CD8-positive, alpha-beta memory T cell (primary cell): ENCODE measurements around the gene IRX4. TPM values are rescaled to one million over a fixed set of nuclear protein-coding genes. Genes with fewer than 3 reads are reported as not detected.
"Not testable (repeated sequence)": the region's sequence is repeated elsewhere in the genome, so short reads cannot be mapped to it uniquely, and the experiment has no call there.

Experiments
- CTCF ChIA-PET: fragments of 350-600 bp; sonication (Branson Sonifier 250); formaldehyde crosslinking; loops from one replicate; lab custom pipeline; 2021; ENCODE audit warnings: antibody characterized with exemption; lab: Charles Lee
- POLR2A ChIA-PET: fragments of 350-600 bp; sonication (Branson Sonifier 250); formaldehyde crosslinking; loops from one replicate; lab custom pipeline; 2021; ENCODE audit warnings: antibody characterized with exemption; lab: Charles Lee
- DNase-seq, 5 donors: peaks; one replicate each; pipeline versions ENCODE4 v3.0.0 to v3.0.0-alpha.2; 2020 to 2022; ENCODE audit warnings: mixed read lengths in 1 of 5
- H3K27ac ChIP-seq: one replicate; pipeline ENCODE4 v1.7.0; 2013; ENCODE audit warnings: low read depth, mild to moderate bottlenecking, low read length, moderate library complexity
- H3K27me3 ChIP-seq: 2 replicates; pipeline ENCODE4 v1.7.0; 2013; ENCODE audit warnings: low read length, mild to moderate bottlenecking; ENCODE audit not compliant: insufficient read depth, poor library complexity, severe bottlenecking
- H3K36me3 ChIP-seq: 2 replicates; pipeline ENCODE4 v1.7.0; 2013; ENCODE audit warnings: mild to moderate bottlenecking, low read length, moderate library complexity; ENCODE audit not compliant: insufficient read depth
- H3K4me1 ChIP-seq: 2 replicates; pipeline ENCODE4 v1.7.0; 2013; ENCODE audit warnings: mild to moderate bottlenecking, low read length, moderate library complexity; ENCODE audit not compliant: insufficient read depth
- H3K4me3 ChIP-seq: 2 replicates; pipeline ENCODE4 v1.7.0; 2013; ENCODE audit warnings: mild to moderate bottlenecking, low read length
- H3K9me3 ChIP-seq: 2 replicates; pipeline ENCODE4 v1.7.0; 2013; ENCODE audit warnings: mild to moderate bottlenecking, low read length
- H3K27ac Mint-ChIP-seq, 8 donors: one replicate each; pipeline ENCODE4 v1.8.0; 2020 to 2021; ENCODE audit warnings: mixed read lengths in 8 of 8, mild to moderate bottlenecking in 6 of 8, inconsistent platforms in 3 of 8, moderate library complexity in 3 of 8
- H3K27me3 Mint-ChIP-seq, 2 donors: one replicate each; pipeline ENCODE4 v1.8.0; 2020 to 2021; ENCODE audit warnings: mixed read lengths in 2 of 2, mild to moderate bottlenecking in 1 of 2, moderate library complexity in 1 of 2
- H3K36me3 Mint-ChIP-seq, 3 donors: one replicate each; pipeline ENCODE4 v1.8.0; 2020 to 2021; ENCODE audit warnings: mixed read lengths in 3 of 3, inconsistent platforms in 1 of 3, mild to moderate bottlenecking in 1 of 3
- H3K4me1 Mint-ChIP-seq, 3 donors: one replicate each; pipeline ENCODE4 v1.8.0; 2020 to 2021; ENCODE audit warnings: mixed read lengths in 3 of 3, inconsistent platforms in 1 of 3, mild to moderate bottlenecking in 1 of 3
- H3K4me3 Mint-ChIP-seq, 7 donors: one replicate each; pipeline ENCODE4 v1.8.0; 2020 to 2021; ENCODE audit warnings: mixed read lengths in 7 of 7, mild to moderate bottlenecking in 6 of 7, moderate library complexity in 4 of 7, inconsistent platforms in 2 of 7
- H3K9me3 Mint-ChIP-seq, 5 donors: one replicate each; pipeline ENCODE4 v1.8.0; 2020 to 2022; ENCODE audit warnings: mixed read lengths in 5 of 5, mild to moderate bottlenecking in 3 of 5, moderate library complexity in 2 of 5, inconsistent platforms in 1 of 5
- polyA plus RNA-seq: library from polyadenylated mRNA; unstranded; fragments of 300-500 nt; fragmentation: Illumina TruSeq; gene quantifications from one replicate; pipeline ENCODE4 v1.2.3, GENCODE V29; 2021
- total RNA-seq, 2 experiments: library from RNA; stranded (reverse); gene quantifications; one replicate each; pipeline ENCODE4 v1.2.3, GENCODE V29; 2021

The IRX4 gene
- total and polyA plus RNA-seq, 3 experiments from 2014 or later = not detected

- no peak for DNase-seq
- H3K27ac ChIP-seq = no peak overlapping the region
- Mint-ChIP-seq H3K27ac (no peak overlapping the region), H3K9me3 (peaks cover 0 to 2% (median 0%) of the 10 kb centered on the region in 5 donors), H3K4me3 (no peak overlapping the region), H3K36me3 (no peaks in the 10 kb centered on the region), H3K27me3 (peaks cover 34 to 58% of the 10 kb centered on the region in 2 donors), H3K4me1 (no peaks in the 10 kb centered on the region)
- ChIA-PET POLR2A (no interaction called here), CTCF (no interaction called here)
- no peaks in the 10 kb centered on the region for H3K9me3 ChIP-seq
- peaks cover 23% of the 10 kb centered on the region for H3K27me3 ChIP-seq
- H3K4me1 ChIP-seq = no peaks in the 10 kb centered on the region
- H3K36me3 ChIP-seq = no peaks in the 10 kb centered on the region
- H3K4me3 ChIP-seq = no peak overlapping the region
Measured at GRCh38 chr5:1850324-1851154, 32.2 kb downstream of the IRX4 start.

GRCh38 chr5:1847611-1848010 is 35.1 kb downstream of the IRX4 start:
- DNase-seq = no peak
- H3K4me1 ChIP-seq = no peaks in the 10 kb centered on the region
- no peak overlapping the region for H3K4me3 ChIP-seq
- no peaks in the 10 kb centered on the region for H3K36me3 ChIP-seq
- H3K4me1 Mint-ChIP-seq = no peaks in the 10 kb centered on the region
- ChIA-PET CTCF (no interaction called here), POLR2A (no interaction called here)
- H3K36me3 Mint-ChIP-seq = no peaks in the 10 kb centered on the region
- H3K27ac Mint-ChIP-seq = peak overlapping the region in 1 of 8 donors; percentile 80
- H3K9me3 Mint-ChIP-seq = no peaks in the 10 kb centered on the region
- H3K27me3 ChIP-seq = peaks cover 5% of the 10 kb centered on the region
- H3K9me3 ChIP-seq = no peaks in the 10 kb centered on the region
- no peak overlapping the region for H3K27ac ChIP-seq
- H3K27me3 Mint-ChIP-seq = peaks cover 20 to 36% of the 10 kb centered on the region in 2 donors
- H3K4me3 Mint-ChIP-seq = no peak overlapping the region

DNA sequence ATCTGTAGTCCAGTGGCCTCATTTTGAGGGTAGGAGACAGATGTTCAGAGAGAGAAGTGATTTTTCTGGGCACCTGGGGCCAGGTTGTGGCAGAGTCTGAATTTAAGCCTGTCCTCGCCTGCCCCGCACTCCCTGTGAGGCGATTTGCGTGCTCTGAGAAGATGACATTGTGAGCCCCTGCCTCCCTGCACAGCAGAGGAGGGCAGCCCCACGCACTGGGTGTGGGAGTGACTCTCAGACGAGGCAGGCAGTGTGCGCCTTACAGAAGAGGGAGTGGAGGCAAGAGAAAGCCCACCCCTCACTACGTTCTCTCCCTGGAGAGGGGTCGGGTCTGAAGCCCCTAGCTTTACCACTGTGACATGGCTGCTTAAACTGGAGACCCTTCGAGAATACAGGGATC is 35.7 kb downstream of the IRX4 start:
- Histone ChIP-seq H3K9me3 (no peaks in the 10 kb centered on the region), H3K4me1 (no peaks in the 10 kb centered on the region), H3K27ac (no peak overlapping the region), H3K4me3 (no peak overlapping the region), H3K36me3 (no peaks in the 10 kb centered on the region), H3K27me3 (peaks cover 4% of the 10 kb centered on the region)
- H3K36me3 Mint-ChIP-seq = no peaks in the 10 kb centered on the region
- H3K4me3 Mint-ChIP-seq = no peak overlapping the region
- peak overlapping the region in 1 of 8 donors; percentile 33 for H3K27ac Mint-ChIP-seq
- H3K4me1 Mint-ChIP-seq = no peaks in the 10 kb centered on the region
- CTCF ChIA-PET = no interaction called here
- DNase-seq = no peak
- H3K27me3 Mint-ChIP-seq = peaks cover 20 to 38% of the 10 kb centered on the region in 2 donors
- no peaks in the 10 kb centered on the region for H3K9me3 Mint-ChIP-seq
- POLR2A ChIA-PET = no interaction called here

DNA sequence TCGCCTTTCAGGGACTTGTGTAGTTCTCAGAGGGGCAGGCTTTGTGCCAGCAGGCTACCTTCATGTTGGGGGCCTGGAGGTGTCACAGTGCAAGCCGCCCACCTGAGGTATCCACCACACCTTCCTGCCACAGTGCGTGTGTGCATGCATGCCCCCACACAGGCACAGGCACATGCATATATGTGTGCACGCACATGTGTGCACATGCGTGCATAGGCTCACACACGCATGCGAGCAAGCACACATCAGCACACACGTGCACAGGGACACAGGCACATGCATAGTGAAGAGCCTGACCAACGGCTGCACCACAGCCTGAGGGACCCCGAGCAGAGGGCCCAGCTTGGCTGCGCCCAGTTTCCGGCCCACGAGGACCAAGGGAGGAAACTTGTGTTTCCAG is 36.1 kb downstream of the IRX4 start:
- no peaks in the 10 kb centered on the region for H3K9me3 ChIP-seq
- H3K27me3 ChIP-seq = peaks cover 2% of the 10 kb centered on the region
- H3K4me3 ChIP-seq = no peak overlapping the region
- H3K4me1 ChIP-seq = no peaks in the 10 kb centered on the region
- DNase-seq = no peak
- ChIA-PET POLR2A (no interaction called here), CTCF (no interaction called here)
- Mint-ChIP-seq H3K27me3 (peaks cover 16 to 39% of the 10 kb centered on the region in 2 donors), H3K9me3 (no peaks in the 10 kb centered on the region), H3K4me1 (no peaks in the 10 kb centered on the region), H3K4me3 (no peak overlapping the region), H3K36me3 (no peaks in the 10 kb centered on the region), H3K27ac (no peak overlapping the region)
- no peak overlapping the region for H3K27ac ChIP-seq
- H3K36me3 ChIP-seq = no peaks in the 10 kb centered on the region

- H3K27ac Mint-ChIP-seq = no peak overlapping the region
- H3K36me3 Mint-ChIP-seq = no peaks in the 10 kb centered on the region
- Histone ChIP-seq H3K4me3 (no peak overlapping the region), H3K4me1 (no peaks in the 10 kb centered on the region), H3K36me3 (no peaks in the 10 kb centered on the region), H3K9me3 (no peaks in the 10 kb centered on the region), H3K27me3 (no peaks in the 10 kb centered on the region), H3K27ac (no peak overlapping the region)
- no peaks in the 10 kb centered on the region for H3K4me1 Mint-ChIP-seq
- no peaks in the 10 kb centered on the region for H3K9me3 Mint-ChIP-seq
- ChIA-PET CTCF (no interaction called here), POLR2A (no interaction called here)
- H3K4me3 Mint-ChIP-seq = no peak overlapping the region
- no peak for DNase-seq
- H3K27me3 Mint-ChIP-seq = peaks cover 10 to 35% of the 10 kb centered on the region in 2 donors
Measured at GRCh38 chr5:1845696-1846095, 37.0 kb downstream of the IRX4 start.

DNA sequence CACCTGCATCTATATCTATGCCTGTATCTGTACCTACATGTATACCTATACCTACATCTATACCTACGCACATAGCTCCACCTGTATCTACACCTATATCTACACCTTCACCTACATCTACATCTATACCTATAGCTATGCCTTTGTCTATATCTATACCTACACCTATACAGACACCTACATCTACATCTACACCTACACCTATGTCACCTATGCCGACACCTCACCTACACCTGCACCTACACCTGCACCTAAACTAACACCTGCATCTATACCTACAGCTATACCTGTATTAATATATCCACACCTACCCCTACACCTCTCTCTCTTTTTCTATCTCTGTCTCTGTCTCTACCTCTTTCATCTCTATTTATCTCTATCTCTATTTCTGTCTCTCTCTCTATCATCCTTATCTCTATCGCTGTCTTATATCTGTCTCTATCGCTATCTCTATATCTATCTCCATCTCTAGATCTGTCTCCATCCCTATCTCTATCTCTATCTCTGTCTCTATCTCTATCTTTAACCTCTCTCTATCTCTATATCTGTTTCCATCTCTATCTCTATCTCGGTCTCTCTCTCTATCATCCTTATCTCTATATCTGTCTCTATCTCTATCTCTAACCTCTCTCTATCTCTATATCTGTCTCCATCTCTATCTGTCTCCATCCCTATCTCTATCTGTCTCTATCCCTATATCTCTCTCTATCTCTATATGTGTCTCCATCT is 37.9 kb downstream of the IRX4 start:
- H3K27ac Mint-ChIP-seq = no peak overlapping the region
- H3K36me3 ChIP-seq = no peaks in the 10 kb centered on the region
- H3K27ac ChIP-seq = no peak overlapping the region
- POLR2A ChIA-PET = no interaction called here
- CTCF ChIA-PET = no interaction called here
- no peak overlapping the region for H3K4me3 Mint-ChIP-seq
- H3K27me3 ChIP-seq = peaks cover 4% of the 10 kb centered on the region
- no peak for DNase-seq
- H3K4me1 Mint-ChIP-seq = no peaks in the 10 kb centered on the region
- H3K4me3 ChIP-seq = no peak overlapping the region
- peaks cover 3 to 37% of the 10 kb centered on the region in 2 donors for H3K27me3 Mint-ChIP-seq
- no peaks in the 10 kb centered on the region for H3K9me3 ChIP-seq
- H3K4me1 ChIP-seq = no peaks in the 10 kb centered on the region
- H3K36me3 Mint-ChIP-seq = no peaks in the 10 kb centered on the region
- no peaks in the 10 kb centered on the region for H3K9me3 Mint-ChIP-seq

DNA sequence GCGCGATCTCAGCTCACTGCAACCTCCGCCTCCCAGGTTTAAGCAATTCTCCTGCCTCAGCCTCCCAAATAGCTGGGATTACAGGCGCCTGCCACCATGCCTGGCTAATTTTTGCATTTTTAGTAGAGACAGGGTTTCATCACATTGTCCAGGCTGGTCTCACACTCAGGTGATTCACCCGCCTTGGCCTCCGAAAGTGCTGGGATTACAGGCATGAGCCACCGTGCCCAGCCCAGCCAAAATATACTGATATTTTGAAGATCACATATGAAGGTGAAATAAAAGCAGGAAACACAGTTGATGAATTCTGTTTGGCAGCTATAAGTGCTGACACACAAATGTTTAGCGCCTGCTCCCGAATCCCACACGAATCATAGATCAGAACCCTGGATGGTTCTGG is 39.0 kb downstream of the IRX4 start:
- H3K4me3 Mint-ChIP-seq, H3K36me3 Mint-ChIP-seq, CTCF ChIA-PET, H3K4me1 ChIP-seq, DNase-seq, H3K27ac ChIP-seq, H3K27ac Mint-ChIP-seq, H3K9me3 ChIP-seq, H3K4me3 ChIP-seq, H3K36me3 ChIP-seq, H3K27me3 ChIP-seq, H3K9me3 Mint-ChIP-seq, H3K4me1 Mint-ChIP-seq, POLR2A ChIA-PET: not testable (repeated sequence)
- peaks cover 7 to 40% of the 10 kb centered on the region in 2 donors for H3K27me3 Mint-ChIP-seq

GRCh38 chr5:1842004-1842819 is 40.5 kb downstream of the IRX4 start:
- no peaks in the 10 kb centered on the region for H3K36me3 ChIP-seq
- POLR2A ChIA-PET = no interaction called here
- no peak overlapping the region for H3K27ac Mint-ChIP-seq
- CTCF ChIA-PET = no interaction called here
- H3K36me3 Mint-ChIP-seq = no peaks in the 10 kb centered on the region
- peaks cover 6 to 33% of the 10 kb centered on the region in 2 donors for H3K27me3 Mint-ChIP-seq
- no peak overlapping the region for H3K27ac ChIP-seq
- H3K9me3 Mint-ChIP-seq = no peaks in the 10 kb centered on the region
- H3K4me1 Mint-ChIP-seq = no peaks in the 10 kb centered on the region
- no peaks in the 10 kb centered on the region for H3K4me1 ChIP-seq
- DNase-seq = no peak
- no peak overlapping the region for H3K4me3 Mint-ChIP-seq
- H3K9me3 ChIP-seq = no peaks in the 10 kb centered on the region
- no peak overlapping the region for H3K4me3 ChIP-seq
- H3K27me3 ChIP-seq = peaks cover 4% of the 10 kb centered on the region
